Right lobe of liver (tissue), 6 donors: ENCODE results near the gene TENM3. TPM values are rescaled to one million over a fixed set of nuclear protein-coding genes. Genes with fewer than 3 reads are reported as not detected.

Experiments used
- ATAC-seq, 4 donors: fragments of 200-7000 bp; cut with Tn5 transposase; one replicate each; pipeline ENCODE4 v1.9.1; 2020; ENCODE audit warnings: mild to moderate bottlenecking in 4 of 4, moderate library complexity in 4 of 4
- DNase-seq, 3 donors: peaks; one replicate each; pipeline ENCODE4 v3.0.0-alpha.2; 2020
- H3K27ac ChIP-seq, 3 donors: fragments of 200-600 bp; one replicate each; pipeline ENCODE4 v1.8.0; 2022
- H3K27me3 ChIP-seq, 2 donors: fragments of 200-600 bp; one replicate each; pipeline ENCODE4 v1.8.0; 2022
- H3K36me3 ChIP-seq, 4 donors: fragments of 200-600 bp; sonication (generic) in 1 of 4; one replicate each; pipeline versions ENCODE4 v1.5.1 to v1.8.0; 2017 to 2022; ENCODE audit warnings: control low read depth in 1 of 4
- H3K4me1 ChIP-seq, 4 donors: fragments of 200-600 bp; sonication (generic) in 1 of 4; one replicate each; pipeline versions ENCODE4 v1.5.1 to v1.8.0; 2017 to 2022; ENCODE audit warnings: control low read depth in 1 of 4
- H3K4me3 ChIP-seq, 3 donors: fragments of 200-600 bp; one replicate each; pipeline ENCODE4 v1.8.0; 2022
- H3K9me3 ChIP-seq, 4 donors: fragments of 200-600 bp; sonication (generic) in 1 of 4; one replicate each; pipeline versions ENCODE4 v1.5.1 to v1.8.0; 2017 to 2022; ENCODE audit warnings: control low read depth in 1 of 4
- CTCF ChIP-seq, 4 donors: fragments of 200-600 bp in 3 of 4; fragments of 450-650 bp in 1 of 4; IDR thresholded peaks; one replicate each; pipeline versions ENCODE4 v1.5.1 to v1.8.0; 2016 to 2022; ENCODE audit warnings: antibody characterized with exemption in 4 of 4, mild to moderate bottlenecking in 2 of 4
- POLR2A ChIP-seq: fragments of 450-650 bp; IDR thresholded peaks from one replicate; pipeline ENCODE4 v1.6.1; 2017; ENCODE audit warnings: antibody characterized with exemption, mild to moderate bottlenecking
- WGBS: methylation state at CpG from one replicate; pipeline ENCODE4 v1.1.6; 2018; ENCODE audit warnings: low coverage, low lambda C conversion rate; ENCODE audit not compliant: insufficient coverage; ENCODE audit errors: missing lambda C conversion rate; 5-methylcytosine and 5-hydroxymethylcytosine counted together
- intact Hi-C, 2 donors: fragments of 100-400 bp; cut with DNase I; formaldehyde crosslinking; loops; one replicate each; pipeline versions ENCODE4 v1.11.2 to v1.14.1; 2022
- total RNA-seq, 6 experiments: library from RNA; depleted of rRNA in 2 of 6; stranded (reverse); fragments of >200 nt in 2 of 6; fragmentation: NEBNext Ultra II Directional in 3 of 6; extraction: Animal tissue kit (Norgen Biotek cat#: 25700) in 3 of 6; gene quantifications; one replicate each; pipeline versions ENCODE4 v1.1.0 to v1.2.4, GENCODE V29; 2016 to 2023
- donor health status: DM: no; HTN: yes; CAD: no.
- donor health status: DM: no; HTN: no; CAD: no.
- donor health status: DM: no; HTN: no; CAD: no.
- donor health status: DM: no; HTN: yes; CAD: no.
- donor health status: DM: no; HTN: yes; CAD: no.

The TENM3 gene
- total RNA-seq, 6 experiments from 2014 or later = 0.06 to 3.0 (median 1.1) TPM

- Histone ChIP-seq H3K27me3 (no peaks in the 10 kb centered on the region), H3K4me1 (no peaks in the 10 kb centered on the region), H3K27ac (no peak overlapping the region), H3K36me3 (no peaks in the 10 kb centered on the region), H3K9me3 (no peaks in the 10 kb centered on the region), H3K4me3 (no peak overlapping the region)
- DNase-seq (no peak), ATAC-seq (no peak)
- intact Hi-C loops = no loop called here
- TF ChIP-seq CTCF (IDR thresholded peaks at IDR 0.05) (no peak), POLR2A (no peak)
- WGBS = 67% methylated on average over 10 of the region's 10 CpGs
These were observed 2.5 kb downstream of the TENM3 start for GRCh38 chr4:182245541-182246215.

GRCh38 chr4:182246401-182247205 lies 3.4 kb downstream of the TENM3 start:
- Histone ChIP-seq H3K36me3 (no peaks in the 10 kb centered on the region), H3K4me1 (no peaks in the 10 kb centered on the region), H3K27me3 (no peaks in the 10 kb centered on the region), H3K4me3 (no peak overlapping the region), H3K27ac (no peak overlapping the region), H3K9me3 (no peaks in the 10 kb centered on the region)
- TF ChIP-seq CTCF (IDR thresholded peaks at IDR 0.05) (no peak), POLR2A (no peak)
- ATAC-seq = no peak
- WGBS = 37% methylated on average over 20 of the region's 27 CpGs
- DNase-seq = no peak
- intact Hi-C loops = no loop called here

GRCh38 chr4:182248295-182248694 lies 5.1 kb downstream of the TENM3 start:
- H3K27ac ChIP-seq = no peak overlapping the region
- no peak overlapping the region for H3K4me3 ChIP-seq
- ATAC-seq (no peak), DNase-seq (no peak)
- WGBS = 65% methylated on average over 3 of the region's 3 CpGs
- H3K36me3 ChIP-seq = no peaks in the 10 kb centered on the region
- H3K27me3 ChIP-seq = no peaks in the 10 kb centered on the region
- no peaks in the 10 kb centered on the region for H3K9me3 ChIP-seq
- H3K4me1 ChIP-seq = no peaks in the 10 kb centered on the region
- no peak for TF ChIP-seq POLR2A
- TF ChIP-seq CTCF (IDR thresholded peaks at IDR 0.05) = no peak
- intact Hi-C loops = no loop called here

GRCh38 chr4:182250446-182250845 lies 7.2 kb downstream of the TENM3 start:
- DNase-seq = no peak
- no peaks in the 10 kb centered on the region for H3K9me3 ChIP-seq
- ATAC-seq = no peak
- no peak overlapping the region for H3K4me3 ChIP-seq
- no peaks in the 10 kb centered on the region for H3K36me3 ChIP-seq
- H3K4me1 ChIP-seq = no peaks in the 10 kb centered on the region
- H3K27me3 ChIP-seq = no peaks in the 10 kb centered on the region
- H3K27ac ChIP-seq = no peak overlapping the region
- TF ChIP-seq POLR2A = no peak
- TF ChIP-seq CTCF (IDR thresholded peaks at IDR 0.05) = no peak
- intact Hi-C loops = no loop called here
- 74% methylated on average over 6 of the region's 6 CpGs for WGBS
